Lung (tissue), 12 donors: Measurements from ENCODE around the gene GAK. TPM values are rescaled to one million over a fixed set of nuclear protein-coding genes. Genes with fewer than 3 reads are reported as not detected.

Experiments
- ATAC-seq: fragments of 200-7000 bp; cut with Tn5 transposase; one replicate; pipeline ENCODE4 v1.9.1; 2020; ENCODE audit warnings: moderate number of reproducible peaks; ENCODE audit not compliant: insufficient read depth, low FRiP score
- DNase-seq, 3 donors: peaks; one replicate each; pipeline ENCODE4 v3.0.0-alpha.2; 2013 to 2017
- H3K27ac ChIP-seq, 2 donors: one replicate each; pipeline ENCODE4 v1.5.1; 2013; ENCODE audit warnings: mild to moderate bottlenecking in 2 of 2, moderate library complexity in 2 of 2, control low read depth in 1 of 2, inconsistent platforms in 1 of 2, low read depth in 1 of 2, low read length in 1 of 2
- H3K27me3 ChIP-seq, 3 donors: one replicate each; pipeline ENCODE4 v1.5.1; 2013; ENCODE audit warnings: low read length in 2 of 3; ENCODE audit not compliant: control insufficient read depth in 3 of 3, insufficient read depth in 3 of 3
- H3K36me3 ChIP-seq, 4 donors: one replicate each; pipeline ENCODE4 v1.5.1; 2013; ENCODE audit warnings: low read length in 4 of 4, mild to moderate bottlenecking in 1 of 4, moderate library complexity in 1 of 4; ENCODE audit not compliant: control insufficient read depth in 4 of 4, insufficient read depth in 4 of 4
- H3K4me1 ChIP-seq, 5 donors: one replicate each; pipeline ENCODE4 v1.5.1; 2013; ENCODE audit warnings: low read length in 5 of 5, mild to moderate bottlenecking in 2 of 5, moderate library complexity in 1 of 5; ENCODE audit not compliant: control insufficient read depth in 5 of 5, insufficient read depth in 5 of 5
- H3K4me3 ChIP-seq: one replicate; pipeline ENCODE4 v1.5.1; 2013; ENCODE audit warnings: mild to moderate bottlenecking, control low read depth, moderate library complexity
- H3K9ac ChIP-seq, 2 donors: one replicate each; pipeline ENCODE4 v1.5.1; 2013; ENCODE audit warnings: low read length in 2 of 2, control low read depth in 1 of 2; ENCODE audit not compliant: insufficient read depth in 1 of 2
- H3K9me3 ChIP-seq, 4 donors: one replicate each; pipeline ENCODE4 v1.5.1; 2013; ENCODE audit warnings: low read length in 3 of 4, mild to moderate bottlenecking in 1 of 4, moderate library complexity in 1 of 4; ENCODE audit not compliant: control insufficient read depth in 4 of 4, insufficient read depth in 3 of 4
- CTCF ChIP-seq: IDR thresholded peaks from 2 replicates; pipeline ENCODE4 v1.5.1; 2012; ENCODE audit warnings: mild to moderate bottlenecking; ENCODE audit errors: control extremely low read depth, extremely low read depth
- WGBS, 2 donors: extraction: QIAGEN DNeasy Blood & Tissue Kit; methylation state at CpG; one replicate each; pipeline ENCODE4 v1.1.7; 2013; 5-methylcytosine and 5-hydroxymethylcytosine counted together
- polyA plus RNA-seq, 2 donors: library from polyadenylated mRNA; stranded (reverse); fragments of 200-250 nt; gene quantifications; one replicate each; pipeline ENCODE4 v1.2.1, GENCODE V29; 2013
- total RNA-seq, 2 donors: library from RNA; depleted of rRNA in 1 of 2; stranded (reverse); fragments of >200 nt in 1 of 2; gene quantifications; one replicate each; pipeline ENCODE4 v1.2.1, GENCODE V29; 2014 to 2021
- donor health status: control.
- donor health status: control.
- donor health status: Bipolar disorder and iron deficiency.
- donor health status: healthy.
- donor health status: DM: yes; HTN: yes; CAD: no.

Gene GAK
- total and polyA plus RNA-seq, 4 donors: 101 to 178 (median 137) TPM

DNA sequence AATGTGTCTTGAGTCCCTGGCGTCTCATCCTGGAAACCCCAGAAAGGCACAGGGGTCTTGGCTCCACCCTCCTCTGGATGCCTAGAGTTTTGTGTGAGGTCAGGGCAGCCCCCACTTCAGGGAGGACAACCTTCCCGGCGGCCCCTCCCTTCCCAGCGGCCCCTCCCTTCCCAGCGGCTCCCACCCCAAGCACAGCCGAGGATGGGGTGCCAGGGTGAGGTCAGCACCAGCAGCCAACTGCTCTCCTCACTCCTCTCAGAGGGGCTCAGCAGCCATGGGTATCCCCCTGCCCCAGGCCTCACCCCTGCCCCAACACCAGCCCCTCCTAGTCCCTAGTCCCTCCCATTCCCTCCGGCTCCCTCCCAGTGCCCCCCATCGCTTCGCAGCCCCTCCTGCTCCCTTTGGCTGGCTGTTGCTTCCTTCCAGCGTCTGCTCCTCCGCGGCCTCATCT, 23.8 kb upstream of the GAK start:
- no peak for TF ChIP-seq CTCF
- no peaks in the 10 kb centered on the region for H3K4me1 ChIP-seq
- no peaks in the 10 kb centered on the region for H3K9me3 ChIP-seq
- DNase-seq (peak in 1 of 3 donors; percentile 11), ATAC-seq (no peak)
- WGBS, 2 donors: 79 to 85% methylated on average over 11 to 12 of the region's 12 CpGs
- peaks cover 0 to 51% (median 4%) of the 10 kb centered on the region in 4 donors for H3K36me3 ChIP-seq
- no peak overlapping the region for H3K4me3 ChIP-seq
- H3K27me3 ChIP-seq: no peaks in the 10 kb centered on the region
- no peak overlapping the region for H3K9ac ChIP-seq
- H3K27ac ChIP-seq: no peak overlapping the region

DNA sequence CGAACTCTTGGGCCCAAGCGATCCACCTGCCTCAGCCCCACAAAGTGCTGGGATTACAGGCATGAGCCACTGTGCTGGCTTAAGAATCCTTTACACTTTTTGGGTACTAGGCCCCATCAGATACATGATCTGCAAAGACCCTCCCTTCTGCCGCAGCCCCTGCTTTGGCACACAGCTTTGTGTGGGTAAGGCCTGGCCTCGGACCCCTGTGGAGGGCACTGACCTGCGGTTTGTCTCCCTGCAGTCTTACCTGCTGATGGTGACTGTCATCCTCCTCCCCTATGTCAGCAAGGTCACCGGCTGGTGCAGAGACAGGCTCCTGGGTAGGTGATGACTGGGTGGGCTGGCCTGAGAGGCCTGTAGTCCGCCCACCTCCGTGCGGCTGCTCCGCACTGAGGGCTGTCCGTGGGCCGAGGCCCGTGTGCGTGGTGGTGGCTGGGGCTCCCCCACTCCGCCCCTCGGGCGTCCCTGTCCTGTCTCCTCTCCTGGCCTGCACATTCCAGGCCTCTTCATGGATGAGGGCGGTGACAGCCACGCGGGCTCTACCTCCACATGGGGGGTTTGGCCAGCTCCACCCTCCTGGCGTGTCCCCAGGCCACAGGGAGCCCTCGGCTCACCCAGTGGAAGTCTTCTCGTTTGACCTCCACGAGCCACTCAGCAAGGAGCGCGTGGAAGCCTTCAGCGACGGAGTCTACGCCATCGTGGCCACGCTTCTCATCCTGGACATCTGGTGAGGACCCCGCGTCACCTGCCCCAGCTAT, 23.2 kb upstream of the GAK start:
- H3K27me3 ChIP-seq: no peaks in the 10 kb centered on the region
- no peak for TF ChIP-seq CTCF
- no peak overlapping the region for H3K4me3 ChIP-seq
- ATAC-seq (no peak), DNase-seq (peak in 1 of 3 donors; percentile 12)
- H3K27ac ChIP-seq: no peak overlapping the region
- WGBS, 2 donors: 94% methylated on average over 33 of the region's 33 CpGs
- H3K4me1 ChIP-seq: no peaks in the 10 kb centered on the region
- no peak overlapping the region for H3K9ac ChIP-seq
- no peaks in the 10 kb centered on the region for H3K9me3 ChIP-seq
- H3K36me3 ChIP-seq: peaks cover 0 to 45% (median 4%) of the 10 kb centered on the region in 4 donors

GRCh38 chr4:954211-955020, 22.3 kb upstream of the GAK start:
- 92 to 94% methylated on average over 17 of the region's 17 CpGs for WGBS, 2 donors
- Histone ChIP-seq H3K36me3 (peaks cover 0 to 43% (median 4%) of the 10 kb centered on the region in 4 donors), H3K9me3 (no peaks in the 10 kb centered on the region), H3K27me3 (no peaks in the 10 kb centered on the region), H3K9ac (no peak overlapping the region), H3K4me1 (no peaks in the 10 kb centered on the region), H3K4me3 (no peak overlapping the region), H3K27ac (no peak overlapping the region)
- TF ChIP-seq CTCF: no peak
- no peak for DNase-seq
- no peak for ATAC-seq
